HepG2 (cell line): ENCODE results near the gene ADGRG1. TPM values are rescaled to one million over a fixed set of nuclear protein-coding genes. Genes with fewer than 3 reads are reported as not detected.
A peak's percentile ranks its signal among the peaks of the same experiment; 100 is the strongest.

Source experiments
- ARID2 ChIP-seq: sonication (generic); formaldehyde crosslinking; IDR thresholded peaks from 2 replicates; pipeline ENCODE4 v1.8.1; 2022; ENCODE audit warnings: mild to moderate bottlenecking, missing genetic modification reagents, borderline replicate concordance
- ATF7-NPFF ChIP-seq: sonication (generic); formaldehyde crosslinking; IDR thresholded peaks from 2 replicates; pipeline ENCODE4 v1.8.1; 2023; ENCODE audit warnings: mild to moderate bottlenecking, low read depth, missing genetic modification reagents, moderate library complexity
- EP300 ChIP-seq, 3 experiments: sonication (generic) in 1 of 3; formaldehyde crosslinking in 1 of 3; IDR thresholded peaks; 2 replicates each; pipeline versions ENCODE4 v1.5.1 to v1.6.1; 2011 to 2020; ENCODE audit warnings: low read depth in 2 of 3, low read length in 2 of 3, borderline replicate concordance in 1 of 3, improper control_type of control experiment in 1 of 3, mild to moderate bottlenecking in 1 of 3, missing genetic modification reagents in 1 of 3, moderate library complexity in 1 of 3
- FOXA3 ChIP-seq: IDR thresholded peaks from 2 replicates; pipeline ENCODE4 v1.6.1; 2016; ENCODE audit warnings: missing genetic modification reagents, missing compliant biosample characterization
- REL ChIP-seq: sonication (generic); formaldehyde crosslinking; conservative IDR thresholded peaks from 2 replicates; pipeline ENCODE4 v1.8.0; 2022; ENCODE audit warnings: mild to moderate bottlenecking, missing genetic modification reagents, moderate library complexity
- TOE1 ChIP-seq: sonication (generic); formaldehyde crosslinking; IDR thresholded peaks from 2 replicates; pipeline ENCODE4 v1.4.0; 2020; ENCODE audit warnings: mild to moderate bottlenecking, missing genetic modification reagents
- ZNF121 ChIP-seq: sonication (generic); formaldehyde crosslinking; IDR thresholded peaks from 2 replicates; pipeline ENCODE4 v1.5.0; 2020; ENCODE audit warnings: mild to moderate bottlenecking, missing genetic modification reagents
- ZNF24 ChIP-seq: fragments of 450-650 bp; IDR thresholded peaks from 2 replicates; pipeline ENCODE4 v1.6.1; 2017; ENCODE audit warnings: antibody characterized with exemption, mild to moderate bottlenecking
- ZNF33A ChIP-seq: sonication (generic); formaldehyde crosslinking; IDR thresholded peaks from 2 replicates; pipeline ENCODE4 v1.5.1; 2020; ENCODE audit warnings: missing genetic modification reagents, mild to moderate bottlenecking, moderate library complexity, borderline replicate concordance
- ZNF510 ChIP-seq: sonication (generic); formaldehyde crosslinking; IDR thresholded peaks from 2 replicates; pipeline ENCODE4 v1.4.0; 2020; ENCODE audit warnings: low read depth, mild to moderate bottlenecking, missing genetic modification reagents
- ZNF589 ChIP-seq: sonication (generic); formaldehyde crosslinking; conservative IDR thresholded peaks from 2 replicates; pipeline ENCODE4 v1.8.0; 2022; ENCODE audit warnings: mild to moderate bottlenecking, moderate library complexity, missing genetic modification reagents
- ZNF619 ChIP-seq: sonication (generic); formaldehyde crosslinking; IDR thresholded peaks from 2 replicates; pipeline ENCODE4 v1.4.0; 2020; ENCODE audit warnings: mild to moderate bottlenecking, missing genetic modification reagents
- ZNF737 ChIP-seq: sonication (generic); formaldehyde crosslinking; IDR thresholded peaks from 2 replicates; pipeline ENCODE4 v1.5.0; 2020; ENCODE audit warnings: missing genetic modification reagents, mild to moderate bottlenecking, borderline replicate concordance
- ZSCAN12 ChIP-seq: sonication (generic); formaldehyde crosslinking; IDR thresholded peaks from 2 replicates; pipeline ENCODE4 v1.9.0; 2021; ENCODE audit warnings: mild to moderate bottlenecking, missing genetic modification reagents
- polyA plus RNA-seq, 8 experiments: library from polyadenylated mRNA; depleted of rRNA in 3 of 8; stranded (reverse) in 7 of 8; unstranded in 1 of 8; fragments of >200 nt; fragmentation: Illumina TruSeq in 4 of 8; extraction: Trizol in 4 of 8; gene quantifications; 2 replicates each; pipeline versions ENCODE4 v1.2.1 to v1.2.3, GENCODE V29; 2011 to 2016; ENCODE audit warnings: low read depth in 4 of 8, missing spikeins in 1 of 8, mixed read lengths in 1 of 8; ENCODE audit not compliant: insufficient read depth in 1 of 8
- total RNA-seq, 5 experiments: library from RNA; depleted of rRNA; stranded (reverse); fragments of >200 nt; fragmentation: Illumina TruSeq; extraction: Trizol; gene quantifications; 2 replicates each; pipeline ENCODE4 v1.2.3, GENCODE V29; 2016; ENCODE audit warnings: low read depth in 1 of 5
- TF ChIP-seq, protein P1 (sequence below): sonication (generic); formaldehyde crosslinking; IDR thresholded peaks from 2 replicates; pipeline ENCODE4 v1.9.0; 2021; ENCODE audit warnings: mild to moderate bottlenecking, missing genetic modification reagents
- TF ChIP-seq, protein P2 (sequence below): sonication (generic); formaldehyde crosslinking; IDR thresholded peaks from 2 replicates; pipeline ENCODE4 v1.5.1; 2020; ENCODE audit warnings: mild to moderate bottlenecking, missing genetic modification reagents, borderline replicate concordance
- TF ChIP-seq, protein P3 (sequence below): sonication (generic); formaldehyde crosslinking; IDR thresholded peaks from 2 replicates; pipeline ENCODE4 v1.8.1; 2023; ENCODE audit warnings: mild to moderate bottlenecking, missing genetic modification reagents

The ADGRG1 gene
- total and polyA plus RNA-seq, 2 of the 13 experiments (the other 11 are each of a cell fraction or from before 2014, with no cell fraction given), result 2.7 to 5.9 TPM

DNA sequence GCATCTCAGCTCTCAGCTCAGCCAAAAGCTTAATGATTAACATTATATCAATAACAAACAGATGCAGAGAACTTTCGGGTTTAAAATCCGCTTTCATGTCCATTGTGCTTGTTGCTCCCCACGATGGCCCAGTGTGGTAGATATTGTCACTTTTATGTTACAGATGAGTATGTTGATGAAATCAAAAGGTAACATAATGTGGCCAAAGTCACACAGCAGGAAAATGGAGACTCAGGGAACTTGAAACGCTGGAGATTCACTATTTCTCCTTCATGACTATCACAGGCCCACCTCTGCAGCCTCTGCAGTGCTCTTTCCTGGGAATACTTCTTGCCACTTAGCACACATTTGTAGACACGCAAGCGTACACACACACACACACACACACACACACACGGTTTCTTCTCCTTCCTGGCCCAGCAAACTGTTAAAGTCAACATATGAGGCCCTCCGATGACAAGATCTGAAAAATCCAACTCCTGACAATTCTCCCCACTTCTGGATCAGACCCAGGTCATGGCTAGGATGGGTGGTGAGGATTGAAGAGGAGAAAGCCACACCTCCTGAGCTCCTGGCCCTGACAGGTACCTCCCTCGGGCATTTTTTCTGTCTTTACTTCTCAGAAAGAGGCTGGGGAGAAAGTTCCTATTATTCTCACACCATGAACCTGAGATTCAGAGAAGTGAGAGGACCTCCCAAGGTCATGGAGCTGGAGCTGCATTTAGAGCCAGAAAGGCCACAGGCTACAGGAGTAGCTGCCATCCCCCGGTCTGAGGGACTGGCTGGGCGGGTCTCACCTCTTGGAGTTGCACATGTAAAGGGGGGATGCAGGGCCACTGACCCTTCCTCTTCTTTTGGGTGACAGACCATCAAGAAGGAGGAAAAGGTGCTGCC lies 75.8 kb downstream of the ADGRG1 start (continued):
- TF ChIP-seq, protein P1, sequence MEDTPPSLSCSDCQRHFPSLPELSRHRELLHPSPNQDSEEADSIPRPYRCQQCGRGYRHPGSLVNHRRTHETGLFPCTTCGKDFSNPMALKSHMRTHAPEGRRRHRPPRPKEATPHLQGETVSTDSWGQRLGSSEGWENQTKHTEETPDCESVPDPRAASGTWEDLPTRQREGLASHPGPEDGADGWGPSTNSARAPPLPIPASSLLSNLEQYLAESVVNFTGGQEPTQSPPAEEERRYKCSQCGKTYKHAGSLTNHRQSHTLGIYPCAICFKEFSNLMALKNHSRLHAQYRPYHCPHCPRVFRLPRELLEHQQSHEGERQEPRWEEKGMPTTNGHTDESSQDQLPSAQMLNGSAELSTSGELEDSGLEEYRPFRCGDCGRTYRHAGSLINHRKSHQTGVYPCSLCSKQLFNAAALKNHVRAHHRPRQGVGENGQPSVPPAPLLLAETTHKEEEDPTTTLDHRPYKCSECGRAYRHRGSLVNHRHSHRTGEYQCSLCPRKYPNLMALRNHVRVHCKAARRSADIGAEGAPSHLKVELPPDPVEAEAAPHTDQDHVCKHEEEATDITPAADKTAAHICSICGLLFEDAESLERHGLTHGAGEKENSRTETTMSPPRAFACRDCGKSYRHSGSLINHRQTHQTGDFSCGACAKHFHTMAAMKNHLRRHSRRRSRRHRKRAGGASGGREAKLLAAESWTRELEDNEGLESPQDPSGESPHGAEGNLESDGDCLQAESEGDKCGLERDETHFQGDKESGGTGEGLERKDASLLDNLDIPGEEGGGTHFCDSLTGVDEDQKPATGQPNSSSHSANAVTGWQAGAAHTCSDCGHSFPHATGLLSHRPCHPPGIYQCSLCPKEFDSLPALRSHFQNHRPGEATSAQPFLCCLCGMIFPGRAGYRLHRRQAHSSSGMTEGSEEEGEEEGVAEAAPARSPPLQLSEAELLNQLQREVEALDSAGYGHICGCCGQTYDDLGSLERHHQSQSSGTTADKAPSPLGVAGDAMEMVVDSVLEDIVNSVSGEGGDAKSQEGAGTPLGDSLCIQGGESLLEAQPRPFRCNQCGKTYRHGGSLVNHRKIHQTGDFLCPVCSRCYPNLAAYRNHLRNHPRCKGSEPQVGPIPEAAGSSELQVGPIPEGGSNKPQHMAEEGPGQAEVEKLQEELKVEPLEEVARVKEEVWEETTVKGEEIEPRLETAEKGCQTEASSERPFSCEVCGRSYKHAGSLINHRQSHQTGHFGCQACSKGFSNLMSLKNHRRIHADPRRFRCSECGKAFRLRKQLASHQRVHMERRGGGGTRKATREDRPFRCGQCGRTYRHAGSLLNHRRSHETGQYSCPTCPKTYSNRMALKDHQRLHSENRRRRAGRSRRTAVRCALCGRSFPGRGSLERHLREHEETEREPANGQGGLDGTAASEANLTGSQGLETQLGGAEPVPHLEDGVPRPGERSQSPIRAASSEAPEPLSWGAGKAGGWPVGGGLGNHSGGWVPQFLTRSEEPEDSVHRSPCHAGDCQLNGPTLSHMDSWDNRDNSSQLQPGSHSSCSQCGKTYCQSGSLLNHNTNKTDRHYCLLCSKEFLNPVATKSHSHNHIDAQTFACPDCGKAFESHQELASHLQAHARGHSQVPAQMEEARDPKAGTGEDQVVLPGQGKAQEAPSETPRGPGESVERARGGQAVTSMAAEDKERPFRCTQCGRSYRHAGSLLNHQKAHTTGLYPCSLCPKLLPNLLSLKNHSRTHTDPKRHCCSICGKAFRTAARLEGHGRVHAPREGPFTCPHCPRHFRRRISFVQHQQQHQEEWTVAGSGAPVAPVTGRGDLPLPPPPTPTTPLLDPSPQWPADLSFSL (CRISPR knock-in tag), result peak; percentile 76; the same call in 1 of the 2 replicates
- TF ChIP-seq, protein P2, sequence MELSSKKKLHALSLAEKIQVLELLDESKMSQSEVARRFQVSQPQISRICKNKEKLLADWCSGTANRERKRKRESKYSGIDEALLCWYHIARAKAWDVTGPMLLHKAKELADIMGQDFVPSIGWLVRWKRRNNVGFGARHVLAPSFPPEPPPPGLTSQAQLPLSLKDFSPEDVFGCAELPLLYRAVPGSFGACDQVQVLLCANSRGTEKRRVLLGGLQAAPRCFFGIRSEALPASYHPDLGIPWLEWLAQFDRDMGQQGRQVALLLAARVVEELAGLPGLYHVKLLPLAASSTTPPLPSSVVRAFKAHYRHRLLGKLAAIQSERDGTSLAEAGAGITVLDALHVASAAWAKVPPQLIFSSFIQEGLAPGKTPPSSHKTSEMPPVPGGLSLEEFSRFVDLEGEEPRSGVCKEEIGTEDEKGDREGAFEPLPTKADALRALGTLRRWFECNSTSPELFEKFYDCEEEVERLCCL, result no peak
- no peak for TF ChIP-seq ZSCAN12 (CRISPR knock-in tag)
- TF ChIP-seq ATF7-NPFF (CRISPR knock-in tag), result no peak; the same call in 1 of the 2 replicates
- 0 out of 2 replicates have a peak, but pooled peaks have one; percentile 35 for TF ChIP-seq ZNF737
- no peak for TF ChIP-seq ZNF33A (CRISPR knock-in tag)
- TF ChIP-seq FOXA3 (CRISPR knock-in tag), result peak; percentile 89
- TF ChIP-seq EP300 (IDR thresholded peaks at IDR 0.05; ENCODE audit: low read depth in 2 of 2, low read length in 2 of 2), result peak in 1 of 2 experiments; percentile 74; a peak in 2 of 4 replicates
- no peak for TF ChIP-seq EP300 (CRISPR knock-in tag; IDR thresholded peaks at IDR 0.05; ENCODE audit: borderline replicate concordance)
- peak; percentile 55; the same call in 1 of the 2 replicates for TF ChIP-seq ARID2
- TF ChIP-seq ZNF589 (CRISPR knock-in tag), result no peak
- TF ChIP-seq, protein P3, sequence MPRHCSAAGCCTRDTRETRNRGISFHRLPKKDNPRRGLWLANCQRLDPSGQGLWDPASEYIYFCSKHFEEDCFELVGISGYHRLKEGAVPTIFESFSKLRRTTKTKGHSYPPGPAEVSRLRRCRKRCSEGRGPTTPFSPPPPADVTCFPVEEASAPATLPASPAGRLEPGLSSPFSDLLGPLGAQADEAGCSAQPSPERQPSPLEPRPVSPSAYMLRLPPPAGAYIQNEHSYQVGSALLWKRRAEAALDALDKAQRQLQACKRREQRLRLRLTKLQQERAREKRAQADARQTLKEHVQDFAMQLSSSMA, result no peak
- 0 out of 2 replicates have a peak, but pooled peaks have one; percentile 20 for TF ChIP-seq ZNF121 (CRISPR knock-in tag)
- TF ChIP-seq ZNF510 (CRISPR knock-in tag), result peak; percentile 47; the same call in 1 of the 2 replicates
- TF ChIP-seq TOE1 (CRISPR knock-in tag), result no peak
- no peak for TF ChIP-seq REL
- TF ChIP-seq ZNF24, result no peak
- 0 out of 2 replicates have a peak, but pooled peaks have one; percentile 78 for TF ChIP-seq ZNF619 (CRISPR knock-in tag)
